CD4-positive, CD25-positive, alpha-beta regulatory T cell (primary cell): ENCODE results near the gene GALNS. TPM values are rescaled to one million over a fixed set of nuclear protein-coding genes. Genes with fewer than 3 reads are reported as not detected.

Source experiments
- ATAC-seq, 2 donors: fragments of 150-1000 bp; cut with Tn5 transposase; one replicate each; pipeline ENCODE4 v1.10.0; 2021; ENCODE audit warnings: low read depth in 2 of 2, moderate number of reproducible peaks in 2 of 2, moderate library complexity in 1 of 2
- DNase-seq, 3 donors: peaks; one replicate each; pipeline versions ENCODE4 v3.0.0 to v3.0.0-alpha.2; 2012 to 2022; ENCODE audit warnings: mixed read lengths in 1 of 3
- H3K27ac ChIP-seq: one replicate; pipeline ENCODE4 v1.7.0; 2013; ENCODE audit warnings: mild to moderate bottlenecking, low read length; ENCODE audit not compliant: insufficient read depth, poor library complexity, severe bottlenecking
- H3K27me3 ChIP-seq: one replicate; pipeline ENCODE4 v1.7.0; 2013; ENCODE audit warnings: low read length; ENCODE audit not compliant: control insufficient read depth, insufficient read depth
- H3K36me3 ChIP-seq: one replicate; pipeline ENCODE4 v1.7.0; 2013; ENCODE audit warnings: mild to moderate bottlenecking, low read length, moderate library complexity; ENCODE audit not compliant: control insufficient read depth, insufficient read depth
- H3K4me1 ChIP-seq: 2 replicates; pipeline ENCODE4 v1.7.0; 2013; ENCODE audit warnings: mild to moderate bottlenecking, low read length; ENCODE audit not compliant: insufficient read depth, control insufficient read depth, poor library complexity, severe bottlenecking
- H3K4me3 ChIP-seq: one replicate; pipeline ENCODE4 v1.7.0; 2013; ENCODE audit warnings: low read depth, mild to moderate bottlenecking, low read length, moderate library complexity
- H3K9me3 ChIP-seq, 2 experiments: 1 replicate in 1 of 2; 2 replicates in 1 of 2; pipeline ENCODE4 v1.7.0; 2013; ENCODE audit warnings: low read length in 2 of 2, mild to moderate bottlenecking in 1 of 2, moderate library complexity in 1 of 2; ENCODE audit not compliant: control insufficient read depth in 2 of 2
- H3K27ac Mint-ChIP-seq, 3 donors: one replicate each; pipeline ENCODE4 v1.8.0; 2020 to 2022; ENCODE audit warnings: mild to moderate bottlenecking in 3 of 3, mixed read lengths in 3 of 3, moderate library complexity in 2 of 3
- H3K27me3 Mint-ChIP-seq: one replicate; pipeline ENCODE4 v1.8.0; 2022; ENCODE audit warnings: mild to moderate bottlenecking, mixed read lengths
- H3K36me3 Mint-ChIP-seq: one replicate; pipeline ENCODE4 v1.8.0; 2020; ENCODE audit warnings: mixed read lengths
- H3K4me1 Mint-ChIP-seq, 4 donors: one replicate each; pipeline ENCODE4 v1.8.0; 2020 to 2022; ENCODE audit warnings: mixed read lengths in 4 of 4, mild to moderate bottlenecking in 1 of 4
- H3K4me3 Mint-ChIP-seq, 4 donors: one replicate each; pipeline ENCODE4 v1.8.0; 2020 to 2022; ENCODE audit warnings: mild to moderate bottlenecking in 4 of 4, mixed read lengths in 4 of 4, moderate library complexity in 3 of 4
- H3K9me3 Mint-ChIP-seq, 7 donors: one replicate each; pipeline ENCODE4 v1.8.0; 2020 to 2022; ENCODE audit warnings: mixed read lengths in 7 of 7, mild to moderate bottlenecking in 3 of 7, moderate library complexity in 2 of 7
- polyA plus RNA-seq, 4 donors: library from polyadenylated mRNA; unstranded; fragments of 300-500 nt; fragmentation: Illumina TruSeq; gene quantifications; one replicate each; pipeline ENCODE4 v1.2.3, GENCODE V29; 2021
- total RNA-seq: library from RNA; stranded (reverse); gene quantifications from one replicate; pipeline ENCODE4 v1.2.3, GENCODE V29; 2022

The GALNS gene
- total and polyA plus RNA-seq, 5 donors from 2014 or later: 8.1 to 63.1 (median 12.5) TPM

DNA sequence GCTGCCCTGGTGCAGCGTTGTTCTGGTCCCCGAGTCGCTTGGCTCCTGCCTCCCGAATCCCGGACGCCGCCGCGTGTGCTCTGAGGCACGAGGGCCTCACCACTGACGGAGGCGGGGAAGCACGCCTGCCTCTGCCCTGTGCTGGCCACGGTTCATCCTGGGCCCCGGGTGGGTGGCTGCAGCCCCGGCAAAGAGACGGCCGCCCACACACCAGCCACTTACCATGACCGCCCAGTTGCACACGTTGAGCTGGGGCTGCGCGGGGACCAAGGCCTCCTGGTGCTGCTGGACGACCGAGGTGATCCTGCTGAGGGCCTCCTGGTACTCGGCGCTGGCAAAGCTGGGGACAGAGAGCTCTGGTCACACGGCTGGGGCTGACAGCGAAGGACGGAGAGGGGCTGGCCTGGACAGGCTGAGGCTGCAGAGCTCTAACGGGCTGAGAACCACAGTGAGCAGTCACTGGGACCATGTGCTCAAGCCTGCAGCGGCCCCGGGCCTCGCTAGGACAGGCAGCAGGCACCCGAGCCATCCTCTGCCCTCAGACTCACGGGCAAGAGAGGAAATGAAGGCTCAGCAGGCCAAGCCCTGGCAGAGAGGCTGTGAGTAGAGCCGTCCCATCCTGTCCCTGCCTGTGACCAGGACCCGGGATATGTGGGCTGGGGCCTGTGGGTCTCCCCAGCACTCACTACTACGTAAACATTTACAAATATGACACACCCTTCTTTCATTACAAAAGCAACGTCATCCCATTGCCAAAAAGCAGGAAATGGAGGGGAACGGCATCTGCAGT, 38.8 kb downstream of the GALNS start:
- no peaks in the 10 kb centered on the region for H3K9me3 Mint-ChIP-seq
- no peaks in the 10 kb centered on the region for H3K27me3 ChIP-seq
- peaks cover 10% of the 10 kb centered on the region for H3K36me3 ChIP-seq
- ATAC-seq: no peak
- no peaks in the 10 kb centered on the region for H3K27me3 Mint-ChIP-seq
- no peaks in the 10 kb centered on the region for H3K9me3 ChIP-seq
- H3K4me3 Mint-ChIP-seq: peak overlapping the region in 1 of 4 donors; percentile 74
- peaks cover 4% of the 10 kb centered on the region for H3K36me3 Mint-ChIP-seq
- no peak overlapping the region for H3K27ac Mint-ChIP-seq
- peaks cover 0 to 2% (median 0%) of the 10 kb centered on the region in 4 donors for H3K4me1 Mint-ChIP-seq
- H3K4me3 ChIP-seq: no peak overlapping the region
- DNase-seq: no peak
- H3K27ac ChIP-seq: no peak overlapping the region
- peaks cover under 1% of the 10 kb centered on the region for H3K4me1 ChIP-seq

DNA sequence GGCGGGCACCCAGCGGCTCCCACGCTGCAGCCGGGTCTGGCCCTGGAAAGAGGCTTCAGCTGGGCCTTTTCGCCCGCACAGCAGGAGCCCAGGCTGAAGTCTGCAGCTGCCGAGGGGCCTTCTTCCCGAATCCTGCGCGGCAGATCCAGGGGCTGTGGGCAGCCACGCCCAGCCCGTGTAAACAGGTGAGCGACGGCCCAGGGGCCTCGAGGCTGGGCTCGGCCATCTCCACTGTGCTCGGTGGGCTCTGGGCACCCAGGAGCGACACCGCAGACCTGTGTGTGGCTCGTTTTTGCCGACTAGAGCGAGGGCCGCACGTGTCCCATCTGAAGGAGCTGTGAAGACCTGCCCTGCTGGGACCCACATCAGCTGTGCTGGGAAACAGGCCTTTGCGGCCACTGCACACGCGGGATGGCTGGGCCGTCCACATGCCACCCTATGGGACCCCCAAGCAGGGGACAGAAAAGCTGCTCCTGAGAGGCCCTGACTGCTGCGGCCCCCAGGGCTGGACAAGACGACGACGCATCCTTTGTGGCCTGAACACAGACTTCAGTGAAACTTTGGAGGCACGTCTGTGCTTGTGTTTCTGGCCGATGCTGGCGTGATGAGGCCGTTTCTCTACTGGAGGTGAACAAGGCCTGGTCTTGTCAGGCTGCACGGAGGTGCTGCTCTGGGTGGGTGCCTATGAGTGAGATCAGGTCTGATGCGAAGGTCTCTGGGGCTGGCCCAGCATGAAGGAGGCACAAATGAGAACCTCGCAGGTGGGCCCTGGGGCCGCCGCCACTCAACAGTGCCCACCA, 39.8 kb downstream of the GALNS start:
- H3K4me3 ChIP-seq: no peak overlapping the region
- Mint-ChIP-seq H3K9me3 (no peaks in the 10 kb centered on the region), H3K4me3 (no peak overlapping the region), H3K27ac (no peak overlapping the region), H3K36me3 (no peaks in the 10 kb centered on the region), H3K27me3 (no peaks in the 10 kb centered on the region), H3K4me1 (peaks cover 0 to 7% (median 0%) of the 10 kb centered on the region in 4 donors)
- peaks cover under 1% of the 10 kb centered on the region for H3K36me3 ChIP-seq
- H3K4me1 ChIP-seq: peaks cover 11% of the 10 kb centered on the region
- DNase-seq: no peak
- no peaks in the 10 kb centered on the region for H3K9me3 ChIP-seq
- no peak for ATAC-seq
- H3K27ac ChIP-seq: no peak overlapping the region
- no peaks in the 10 kb centered on the region for H3K27me3 ChIP-seq

DNA sequence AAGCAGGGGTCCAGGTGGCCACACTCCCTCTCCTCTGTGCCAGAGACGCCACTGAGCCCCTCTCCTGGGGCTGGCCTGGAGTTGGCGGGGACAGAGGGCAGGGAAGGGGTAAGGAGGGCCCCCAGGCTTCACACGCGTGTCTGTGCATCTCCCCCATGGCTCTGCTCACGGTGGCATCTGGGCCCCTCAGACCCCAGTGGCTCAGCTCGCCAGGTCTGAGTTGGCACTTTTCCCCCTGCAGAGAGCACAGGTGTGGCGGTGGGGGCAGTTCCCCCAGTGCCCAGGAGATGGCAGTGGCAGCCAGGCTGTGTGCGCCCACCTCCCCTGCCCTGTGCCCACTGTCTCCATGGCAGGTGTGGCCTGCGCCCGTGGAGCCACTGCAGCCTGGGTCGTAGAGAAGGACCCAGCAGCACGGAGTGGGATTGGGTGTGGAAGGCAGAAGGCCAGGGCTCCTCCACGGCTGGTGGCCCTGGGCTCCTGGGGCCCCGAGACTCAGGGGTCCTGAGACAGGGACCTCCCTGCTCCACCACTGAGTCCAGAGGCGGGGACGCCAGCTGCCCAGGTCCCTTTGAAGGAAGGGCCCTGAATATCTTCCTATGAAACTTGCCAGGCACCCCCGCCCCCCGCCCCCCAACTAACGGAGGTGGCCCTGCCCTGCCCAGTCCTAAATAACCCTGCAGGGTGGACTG, 40.7 kb downstream of the GALNS start:
- DNase-seq (peak; percentile 36 to 50 (median 45)), ATAC-seq (no peak)
- Histone ChIP-seq H3K4me3 (no peak overlapping the region), H3K27ac (no peak overlapping the region), H3K4me1 (peaks cover 16% of the 10 kb centered on the region), H3K27me3 (no peaks in the 10 kb centered on the region), H3K9me3 (no peaks in the 10 kb centered on the region), H3K36me3 (no peaks in the 10 kb centered on the region)
- H3K27me3 Mint-ChIP-seq: no peaks in the 10 kb centered on the region
- no peak overlapping the region for H3K27ac Mint-ChIP-seq
- H3K4me3 Mint-ChIP-seq: no peak overlapping the region
- H3K36me3 Mint-ChIP-seq: no peaks in the 10 kb centered on the region
- H3K9me3 Mint-ChIP-seq: no peaks in the 10 kb centered on the region
- H3K4me1 Mint-ChIP-seq: peaks cover 0 to 8% (median 0%) of the 10 kb centered on the region in 4 donors

DNA sequence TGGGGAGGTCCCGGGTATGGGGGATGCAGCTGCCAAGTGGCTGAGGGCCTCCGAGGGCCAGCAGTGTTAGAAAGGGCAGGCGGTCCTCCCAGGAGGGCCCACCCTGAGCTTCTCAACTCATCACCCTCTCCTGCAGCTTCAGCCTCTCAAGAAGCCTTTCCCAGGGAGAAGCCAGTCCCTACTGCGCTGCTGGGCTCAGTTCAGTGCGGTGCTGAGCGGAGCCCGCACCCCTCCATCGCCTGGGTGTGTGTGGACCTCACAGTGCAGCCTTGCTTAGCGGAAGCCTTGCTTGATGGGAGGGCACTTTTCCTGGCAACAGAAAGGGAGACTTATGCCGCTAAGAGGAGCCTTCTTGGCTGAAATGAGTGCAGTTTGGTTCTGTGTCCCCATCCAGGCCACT, 41.5 kb downstream of the GALNS start:
- Histone ChIP-seq H3K36me3 (no peaks in the 10 kb centered on the region), H3K4me1 (peaks cover 24% of the 10 kb centered on the region), H3K4me3 (no peak overlapping the region), H3K27me3 (no peaks in the 10 kb centered on the region), H3K9me3 (no peaks in the 10 kb centered on the region), H3K27ac (no peak overlapping the region)
- no peaks in the 10 kb centered on the region for H3K36me3 Mint-ChIP-seq
- DNase-seq (no peak), ATAC-seq (no peak)
- H3K27me3 Mint-ChIP-seq: no peaks in the 10 kb centered on the region
- H3K4me1 Mint-ChIP-seq: peaks cover 0 to 16% (median 0%) of the 10 kb centered on the region in 4 donors
- H3K4me3 Mint-ChIP-seq: peak overlapping the region in 1 of 4 donors; percentile 38
- H3K27ac Mint-ChIP-seq: no peak overlapping the region
- no peaks in the 10 kb centered on the region for H3K9me3 Mint-ChIP-seq

DNA sequence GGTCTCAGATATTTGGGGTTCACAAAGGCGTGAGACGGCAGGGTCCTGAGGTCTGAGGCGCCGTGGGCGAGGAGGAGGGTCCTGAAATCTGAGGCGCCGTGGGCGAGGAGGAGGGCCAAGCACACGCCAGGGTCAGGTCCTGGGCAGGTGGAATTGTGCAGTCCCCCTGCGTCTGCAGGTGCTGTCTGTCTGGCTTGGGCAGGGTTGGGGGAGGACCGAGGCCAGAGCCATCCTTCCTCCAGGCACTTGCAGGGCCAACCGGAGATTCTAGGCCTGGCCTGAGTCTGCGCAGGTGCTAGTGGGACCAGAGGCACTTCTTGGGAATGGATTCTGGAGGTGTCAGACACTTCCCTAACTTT, 42.6 kb downstream of the GALNS start:
- DNase-seq: no peak
- H3K4me3 Mint-ChIP-seq: peak overlapping the region; percentile 46 to 77 (median 61)
- H3K36me3 Mint-ChIP-seq: no peaks in the 10 kb centered on the region

DNA sequence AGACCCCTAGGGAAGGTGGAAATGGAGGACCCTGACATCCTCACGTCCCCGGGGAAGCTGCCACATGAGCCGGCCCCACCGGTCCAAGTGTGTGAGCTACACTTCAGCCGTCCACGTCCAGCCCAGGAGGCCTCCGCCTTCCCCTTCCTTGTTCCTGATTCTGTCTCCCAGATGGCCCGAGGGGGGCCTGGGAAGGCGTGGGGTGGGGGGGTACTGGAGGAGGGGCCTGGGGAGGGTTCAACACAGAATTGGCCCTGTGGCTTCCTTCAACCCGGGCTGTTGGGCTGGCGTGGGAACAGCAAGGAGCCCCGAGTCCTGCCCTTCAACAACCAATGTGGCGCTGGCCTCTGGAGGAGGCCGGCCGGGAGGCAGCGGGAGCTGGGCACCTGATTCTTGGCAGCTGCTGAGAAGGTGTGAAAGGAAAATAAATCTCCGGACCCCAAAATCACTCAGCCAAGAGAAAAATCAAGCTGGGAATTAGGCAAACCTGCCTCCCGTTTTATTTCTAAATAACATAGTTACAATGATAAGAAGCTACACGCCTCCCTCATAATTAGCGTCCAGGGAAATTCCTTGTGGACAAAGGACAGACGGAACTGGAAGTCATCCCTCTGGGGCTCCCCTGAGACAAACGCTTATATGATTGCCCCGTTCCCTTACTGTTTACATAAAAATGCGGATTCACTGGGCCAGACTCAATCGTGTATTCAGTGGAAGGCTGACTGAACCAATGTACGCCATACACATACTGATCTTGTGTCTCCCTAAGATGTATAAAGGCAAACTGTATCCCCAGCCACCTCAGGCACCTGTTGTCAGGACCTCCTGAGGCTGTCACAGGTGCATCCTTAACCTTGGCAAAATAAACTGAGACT, 43.2 kb downstream of the GALNS start:
- DNase-seq: no peak
- peak overlapping the region; percentile 46 to 77 (median 61) for H3K4me3 Mint-ChIP-seq
- no peaks in the 10 kb centered on the region for H3K9me3 Mint-ChIP-seq
- Histone ChIP-seq H3K27ac (no peak overlapping the region), H3K4me3 (no peak overlapping the region), H3K4me1 (peaks cover 36% of the 10 kb centered on the region), H3K9me3 (no peaks in the 10 kb centered on the region), H3K27me3 (no peaks in the 10 kb centered on the region), H3K36me3 (peaks cover 8% of the 10 kb centered on the region)
- peaks cover 0 to 25% (median 0%) of the 10 kb centered on the region in 4 donors for H3K4me1 Mint-ChIP-seq
- peaks cover under 1% of the 10 kb centered on the region for H3K36me3 Mint-ChIP-seq
- no peaks in the 10 kb centered on the region for H3K27me3 Mint-ChIP-seq
- no peak for ATAC-seq
- peak overlapping the region in 1 of 3 donors; percentile 69 for H3K27ac Mint-ChIP-seq

More for the DNA sequence above, 42.6 kb downstream of the GALNS start:
- no peak for ATAC-seq
- no peak overlapping the region for H3K4me3 ChIP-seq
- peaks cover 3% of the 10 kb centered on the region for H3K36me3 ChIP-seq
- Mint-ChIP-seq H3K27me3 (no peaks in the 10 kb centered on the region), H3K9me3 (no peaks in the 10 kb centered on the region), H3K4me1 (peaks cover 0 to 22% (median 0%) of the 10 kb centered on the region in 4 donors), H3K27ac (peak overlapping the region in 1 of 3 donors; percentile 69)
- H3K9me3 ChIP-seq: no peaks in the 10 kb centered on the region
- H3K4me1 ChIP-seq: peaks cover 36% of the 10 kb centered on the region
- no peak overlapping the region for H3K27ac ChIP-seq
- no peaks in the 10 kb centered on the region for H3K27me3 ChIP-seq
